GM12878 (cell line): ENCODE results near the gene FAM229B. TPM values are rescaled to one million over a fixed set of nuclear protein-coding genes. Genes with fewer than 3 reads are reported as not detected.

Experiments used
- ATAC-seq: fragments of 200-7000 bp; cut with Tn5 transposase; 3 replicates; pipeline ENCODE4 v1.9.1; 2020; ENCODE audit warnings: mild to moderate bottlenecking, moderate library complexity
- BruUV-seq: library from RNA; stranded (reverse); fragments of 400-500 nt; replicated peaks from 2 replicates; lab custom pipeline; 2021; lab: Mats Ljungman, UMichigan
- CTCF ChIA-PET: fragments of 300-600 bp; sonication (Branson Sonifier 250); formaldehyde crosslinking; extraction: SDS; loops from one replicate; lab custom pipeline; 2021; ENCODE audit warnings: inconsistent platforms; lab: Yijun Ruan, JAX
- POLR2A ChIA-PET: fragments of 350-600 bp; formaldehyde crosslinking; extraction: SDS; loops from one replicate; lab custom pipeline; 2021; ENCODE audit warnings: inconsistent platforms; lab: Charles Lee
- RAD21 ChIA-PET: fragments of 300-600 bp; sonication (Branson Sonifier 250); formaldehyde crosslinking; loops from one replicate; lab custom pipeline; 2023; ENCODE audit warnings: antibody characterized with exemption; ENCODE audit not compliant: unreplicated experiment; lab: Charles Lee
- SMC1A ChIA-PET: fragments of 300-600 bp; sonication (Branson Sonifier 250); formaldehyde crosslinking; loops from one replicate; lab custom pipeline; 2023; ENCODE audit not compliant: unreplicated experiment, uncharacterized antibody; lab: Charles Lee
- DNase-seq: peaks from one replicate; pipeline ENCODE4 v3.0.0-alpha.2; 2011; ENCODE audit warnings: low read depth, low spot score
- FAIRE-seq: peaks from 3 replicates; lab custom pipeline; 2011; peaks lifted over from hg19 to GRCh38; lab: Jason Lieb, UNC
- H2AFZ ChIP-seq: 2 replicates; pipeline ENCODE4 v1.6.0; 2011; ENCODE audit warnings: low read depth, low read length, control low read depth; ENCODE audit not compliant: control insufficient read depth
- H3K27ac ChIP-seq: 2 replicates; pipeline ENCODE4 v1.5.1; 2011; ENCODE audit warnings: control low read depth; ENCODE audit not compliant: control insufficient read depth, insufficient read depth
- H3K27me3 ChIP-seq, 2 experiments: replicated peaks in 1 of 2; 2 replicates each; pipeline versions ENCODE4 v1.6.0 to v1.6.1; 2011; ENCODE audit warnings: low read length in 1 of 2; ENCODE audit not compliant: control insufficient read depth in 2 of 2, insufficient read depth in 2 of 2
- H3K36me3 ChIP-seq, 2 experiments: 2 replicates each; pipeline ENCODE4 v1.5.1; 2011; ENCODE audit warnings: low read length in 1 of 2; ENCODE audit not compliant: control insufficient read depth in 2 of 2, insufficient read depth in 2 of 2
- H3K4me1 ChIP-seq: 2 replicates; pipeline ENCODE4 v1.6.1; 2011; ENCODE audit warnings: mild to moderate bottlenecking, low read length, moderate library complexity, mixed read lengths; ENCODE audit not compliant: control insufficient read depth, insufficient read depth
- H3K4me2 ChIP-seq: 2 replicates; pipeline ENCODE4 v1.6.0; 2011; ENCODE audit warnings: control low read depth; ENCODE audit not compliant: control insufficient read depth, insufficient read depth
- H3K4me3 ChIP-seq: fragments of 200-600 bp; sonication (generic); 2 replicates; pipeline ENCODE4 v1.5.1; 2016
- H3K79me2 ChIP-seq: 2 replicates; pipeline ENCODE4 v1.6.0; 2011; ENCODE audit warnings: low read length; ENCODE audit not compliant: control insufficient read depth, insufficient read depth
- H3K9ac ChIP-seq: 2 replicates; pipeline ENCODE4 v1.8.0; 2011; ENCODE audit warnings: low read length, control low read depth, mixed read lengths; ENCODE audit not compliant: control insufficient read depth, insufficient read depth
- H3K9me3 ChIP-seq: replicated peaks from 3 replicates; pipeline ENCODE4 v1.5.1; 2011; ENCODE audit warnings: mild to moderate bottlenecking, low read length; ENCODE audit not compliant: control insufficient read depth, insufficient read depth
- H4K20me1 ChIP-seq: 2 replicates; pipeline ENCODE4 v1.6.0; 2011; ENCODE audit not compliant: control insufficient read depth, insufficient read depth
- BMI1 ChIP-seq: fragments of 450-650 bp; IDR thresholded peaks from 2 replicates; pipeline ENCODE4 v1.6.1; 2016; ENCODE audit warnings: mild to moderate bottlenecking, moderate library complexity, borderline replicate concordance
- ETV6 ChIP-seq, 2 experiments: fragments of 450-650 bp in 1 of 2; IDR thresholded peaks in 1 of 2; conservative IDR thresholded peaks in 1 of 2; 2 replicates each; pipeline ENCODE4 v1.6.1; 2014; ENCODE audit warnings: antibody characterized with exemption in 1 of 2, borderline replicate concordance in 1 of 2, low read depth in 1 of 2, mild to moderate bottlenecking in 1 of 2, moderate library complexity in 1 of 2
- GATAD2B ChIP-seq: fragments of 450-650 bp; conservative IDR thresholded peaks from 2 replicates; pipeline ENCODE4 v1.6.1; 2017; ENCODE audit warnings: low read depth, mild to moderate bottlenecking, moderate library complexity
- JUND ChIP-seq: IDR thresholded peaks from 2 replicates; pipeline ENCODE4 v1.6.1; 2012; ENCODE audit warnings: low read depth, mild to moderate bottlenecking, low read length, improper control_type of control experiment, moderate library complexity
- MEF2B ChIP-seq: fragments of 450-650 bp; IDR thresholded peaks from 2 replicates; pipeline ENCODE4 v1.6.1; 2018; ENCODE audit warnings: mild to moderate bottlenecking, moderate library complexity; ENCODE audit not compliant: partially characterized antibody, poor library complexity, severe bottlenecking
- PAX5 ChIP-seq: IDR thresholded peaks from 2 replicates; pipeline ENCODE4 v1.6.1; 2011; ENCODE audit warnings: low read depth, low read length, borderline replicate concordance
- SIX5 ChIP-seq: IDR thresholded peaks from 2 replicates; pipeline ENCODE4 v1.6.1; 2011; ENCODE audit warnings: mild to moderate bottlenecking, low read depth, low read length, moderate library complexity; ENCODE audit not compliant: severe bottlenecking
- STAT3 ChIP-seq: IDR thresholded peaks from 2 replicates; pipeline ENCODE4 v1.6.1; 2011; ENCODE audit warnings: low read depth, low read length, improper control_type of control experiment
- ZNF622 ChIP-seq: fragments of 450-650 bp; IDR thresholded peaks from 2 replicates; pipeline ENCODE4 v1.6.1; 2017; ENCODE audit warnings: mild to moderate bottlenecking, inconsistent platforms
- WGBS: methylation state at CpG from one replicate; pipeline ENCODE4 v1.1.6; 2016; ENCODE audit warnings: low lambda C conversion rate; ENCODE audit not compliant: insufficient replicate concordance, insufficient coverage; ENCODE audit errors: missing lambda C conversion rate; 5-methylcytosine and 5-hydroxymethylcytosine counted together
- in situ Hi-C: fragments of 300-500 bp; cut with MboI; formaldehyde crosslinking; loops from 9 replicates; pipeline ENCODE4 v1.14.3; 2018; ENCODE audit warnings: mixed read lengths
- intact Hi-C: fragments of 100-400 bp; cut with micrococcal nuclease; formaldehyde crosslinking; loops from one replicate; pipeline ENCODE4 v1.14.2; 2022; ENCODE audit not compliant: unreplicated experiment
- polyA plus RNA-seq, 11 experiments: library from polyadenylated mRNA; depleted of rRNA in 4 of 11; unstranded in 6 of 11; stranded (reverse) in 5 of 11; fragments of >200 nt; fragmentation: Nextera tagmentation in 4 of 11; fragmentation: Illumina TruSeq in 1 of 11; extraction: Ambion mirVana in 4 of 11; extraction: Trizol in 1 of 11; gene quantifications; 1 replicate in 1 of 11; 2 replicates in 10 of 11; pipeline versions ENCODE4 v1.2.1 to v1.2.3, GENCODE V29; 2011 to 2016; ENCODE audit warnings: inconsistent platforms in 2 of 11, missing spikeins in 2 of 11, low read depth in 1 of 11
- total RNA-seq, 4 experiments: library from RNA; depleted of rRNA in 3 of 4; stranded (reverse); fragments of >200 nt in 3 of 4; fragmentation: Illumina TruSeq in 1 of 4; extraction: Trizol in 1 of 4; gene quantifications; 2 replicates each; pipeline versions ENCODE4 v1.2.1 to v1.2.3, GENCODE V29; 2013 to 2021
- TF ChIP-seq, protein P1 (sequence below): fragments of 450-650 bp; IDR thresholded peaks from 2 replicates; pipeline ENCODE4 v1.6.1; 2017; ENCODE audit warnings: borderline replicate concordance
- TF ChIP-seq, protein P2 (sequence below), 3 experiments: IDR thresholded peaks in 2 of 3; conservative IDR thresholded peaks in 1 of 3; 2 replicates each; pipeline ENCODE4 v1.5.1; 2011; ENCODE audit warnings: low read depth in 3 of 3, low read length in 3 of 3, mild to moderate bottlenecking in 3 of 3, control low read depth in 2 of 3, moderate library complexity in 2 of 3, inconsistent platforms in 1 of 3, mixed read lengths in 1 of 3; ENCODE audit not compliant: control insufficient read depth in 2 of 3, insufficient read depth in 1 of 3; ENCODE audit errors: extremely low read depth in 1 of 3
- TF ChIP-seq, protein P3 (sequence below): IDR thresholded peaks from 2 replicates; pipeline ENCODE4 v1.6.1; 2012; ENCODE audit warnings: low read depth, low read length, improper control_type of control experiment
- TF ChIP-seq, protein P4 (sequence below): fragments of 450-650 bp; IDR thresholded peaks from 2 replicates; pipeline ENCODE4 v1.6.1; 2018; ENCODE audit warnings: mild to moderate bottlenecking, low read depth, moderate library complexity; ENCODE audit not compliant: partially characterized antibody

The FAM229B gene
- total and polyA plus RNA-seq, 10 of the 15 experiments (the other 5 are each of a cell fraction or from before 2014, with no cell fraction given) = 0.82 to 5.7 (median 3.1) TPM

DNA sequence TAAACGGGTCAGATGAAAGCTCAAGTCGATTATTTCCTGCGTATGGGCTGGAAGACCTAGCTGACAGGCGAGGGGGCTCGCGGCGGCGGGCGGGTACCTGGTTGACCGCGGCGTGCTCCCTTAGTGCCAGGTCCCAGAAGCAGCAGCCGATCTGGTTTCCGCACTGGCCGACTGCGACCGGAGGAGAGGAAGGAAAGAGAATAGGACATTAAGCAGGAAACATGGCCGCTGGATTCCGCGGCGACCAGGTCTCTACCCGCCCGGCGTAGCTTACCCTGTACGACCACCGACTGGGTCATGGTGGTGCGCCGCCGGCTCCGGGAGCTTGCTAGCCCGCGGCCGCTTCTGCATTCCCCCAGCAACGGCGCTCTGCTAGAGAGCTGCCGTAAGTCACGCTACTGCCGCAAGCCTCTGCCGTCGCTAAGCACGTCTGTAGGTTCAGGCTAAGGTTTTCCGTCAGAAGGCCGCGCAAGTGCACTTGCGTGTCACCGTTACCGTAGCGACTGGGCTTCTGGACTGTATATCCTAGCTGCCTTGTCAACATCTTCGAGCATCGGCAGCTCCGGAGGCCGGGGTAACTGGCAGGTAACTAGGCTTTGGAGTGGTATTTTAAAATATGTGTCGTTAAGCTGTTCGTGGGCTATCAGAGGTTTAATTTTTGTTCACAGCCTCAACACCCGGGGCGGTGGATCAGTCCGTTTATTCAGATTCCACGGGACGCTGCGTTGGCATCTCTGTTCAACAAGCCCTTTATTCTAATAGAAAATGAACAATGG, at the start of gene FAM229B, which contains the start of gene TUBE1 (continued):
- TF ChIP-seq, protein P1, sequence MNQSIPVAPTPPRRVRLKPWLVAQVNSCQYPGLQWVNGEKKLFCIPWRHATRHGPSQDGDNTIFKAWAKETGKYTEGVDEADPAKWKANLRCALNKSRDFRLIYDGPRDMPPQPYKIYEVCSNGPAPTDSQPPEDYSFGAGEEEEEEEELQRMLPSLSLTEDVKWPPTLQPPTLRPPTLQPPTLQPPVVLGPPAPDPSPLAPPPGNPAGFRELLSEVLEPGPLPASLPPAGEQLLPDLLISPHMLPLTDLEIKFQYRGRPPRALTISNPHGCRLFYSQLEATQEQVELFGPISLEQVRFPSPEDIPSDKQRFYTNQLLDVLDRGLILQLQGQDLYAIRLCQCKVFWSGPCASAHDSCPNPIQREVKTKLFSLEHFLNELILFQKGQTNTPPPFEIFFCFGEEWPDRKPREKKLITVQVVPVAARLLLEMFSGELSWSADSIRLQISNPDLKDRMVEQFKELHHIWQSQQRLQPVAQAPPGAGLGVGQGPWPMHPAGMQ = no peak
- no peak for TF ChIP-seq MEF2B

DNA sequence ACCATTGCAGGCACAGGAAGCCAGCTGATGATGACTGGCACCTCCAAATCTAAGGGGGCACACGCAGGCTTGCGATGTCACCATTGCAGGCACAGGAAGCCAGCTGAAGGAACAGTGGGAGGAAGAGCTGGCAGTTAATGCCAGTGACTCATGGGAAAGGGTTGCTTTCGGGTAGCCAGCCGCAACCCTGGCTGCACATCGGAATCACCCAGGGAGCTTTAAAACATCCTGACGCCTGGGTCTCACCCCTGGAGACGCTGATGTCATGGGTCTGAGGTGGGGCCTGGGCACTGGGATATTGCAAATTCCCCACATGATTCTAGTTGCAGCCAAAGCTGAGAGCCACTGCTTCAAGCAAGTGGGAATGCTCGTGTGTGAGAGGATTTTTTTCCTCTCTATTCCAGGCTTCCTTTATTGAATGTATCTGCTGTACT, 49.6 kb upstream of the FAM229B start:
- no peaks in the 10 kb centered on the region for H3K79me2 ChIP-seq
- H4K20me1 ChIP-seq = no peaks in the 10 kb centered on the region
- CTCF ChIA-PET = interaction anchor here (2.2 to 9.4 kb wide), 2 partner anchors 9 to 328 kb away, joined by 7 to 96 read pairs; no protein-coding TSS in a partner anchor
- WGBS = 61% methylated on average over 8 of the region's 8 CpGs
- SMC1A ChIA-PET = interaction anchor here (0.5 to 6.6 kb wide), 3 partner anchors 18 to 689 kb away, joined by 3 to 53 read pairs (median 3); no protein-coding TSS in a partner anchor
- no peaks in the 10 kb centered on the region for H3K36me3 ChIP-seq
- H3K9me3 ChIP-seq = no peaks in the 10 kb centered on the region
- intact Hi-C loops = no loop called here
- no peaks in the 10 kb centered on the region for H3K4me1 ChIP-seq
- no peaks in the 10 kb centered on the region for H3K27me3 ChIP-seq
- POLR2A ChIA-PET = no interaction called here
- H3K9ac ChIP-seq = no peak overlapping the region
- H3K27ac ChIP-seq = no peak overlapping the region
- in situ Hi-C loops = no loop called here
- no peak overlapping the region for H3K4me3 ChIP-seq
- H2AFZ ChIP-seq = no peak overlapping the region
- no peak overlapping the region for H3K4me2 ChIP-seq
- FAIRE-seq (no peak), ATAC-seq (no peak), DNase-seq (no peak)
- RAD21 ChIA-PET = no interaction called here
- no TSS peak for BruUV-seq
- no peak for TF ChIP-seq BMI1
- no peak for TF ChIP-seq GATAD2B
- no peak for TF ChIP-seq ETV6 (conservative IDR thresholded peaks at IDR 0.05 in 1 of 2, IDR thresholded peaks at IDR 0.05 in 1 of 2; ENCODE audit: borderline replicate concordance in 1 of 2, low read depth in 1 of 2)
- TF ChIP-seq, protein P2, sequence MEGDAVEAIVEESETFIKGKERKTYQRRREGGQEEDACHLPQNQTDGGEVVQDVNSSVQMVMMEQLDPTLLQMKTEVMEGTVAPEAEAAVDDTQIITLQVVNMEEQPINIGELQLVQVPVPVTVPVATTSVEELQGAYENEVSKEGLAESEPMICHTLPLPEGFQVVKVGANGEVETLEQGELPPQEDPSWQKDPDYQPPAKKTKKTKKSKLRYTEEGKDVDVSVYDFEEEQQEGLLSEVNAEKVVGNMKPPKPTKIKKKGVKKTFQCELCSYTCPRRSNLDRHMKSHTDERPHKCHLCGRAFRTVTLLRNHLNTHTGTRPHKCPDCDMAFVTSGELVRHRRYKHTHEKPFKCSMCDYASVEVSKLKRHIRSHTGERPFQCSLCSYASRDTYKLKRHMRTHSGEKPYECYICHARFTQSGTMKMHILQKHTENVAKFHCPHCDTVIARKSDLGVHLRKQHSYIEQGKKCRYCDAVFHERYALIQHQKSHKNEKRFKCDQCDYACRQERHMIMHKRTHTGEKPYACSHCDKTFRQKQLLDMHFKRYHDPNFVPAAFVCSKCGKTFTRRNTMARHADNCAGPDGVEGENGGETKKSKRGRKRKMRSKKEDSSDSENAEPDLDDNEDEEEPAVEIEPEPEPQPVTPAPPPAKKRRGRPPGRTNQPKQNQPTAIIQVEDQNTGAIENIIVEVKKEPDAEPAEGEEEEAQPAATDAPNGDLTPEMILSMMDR (IDR thresholded peaks at IDR 0.05 in 2 of 3, conservative IDR thresholded peaks at IDR 0.05 in 1 of 3; ENCODE audit: control insufficient read depth in 2 of 3, extremely low read depth in 1 of 3, insufficient read depth in 1 of 3, low read depth in 3 of 3, low read length in 3 of 3) = no peak
- TF ChIP-seq, protein P3, sequence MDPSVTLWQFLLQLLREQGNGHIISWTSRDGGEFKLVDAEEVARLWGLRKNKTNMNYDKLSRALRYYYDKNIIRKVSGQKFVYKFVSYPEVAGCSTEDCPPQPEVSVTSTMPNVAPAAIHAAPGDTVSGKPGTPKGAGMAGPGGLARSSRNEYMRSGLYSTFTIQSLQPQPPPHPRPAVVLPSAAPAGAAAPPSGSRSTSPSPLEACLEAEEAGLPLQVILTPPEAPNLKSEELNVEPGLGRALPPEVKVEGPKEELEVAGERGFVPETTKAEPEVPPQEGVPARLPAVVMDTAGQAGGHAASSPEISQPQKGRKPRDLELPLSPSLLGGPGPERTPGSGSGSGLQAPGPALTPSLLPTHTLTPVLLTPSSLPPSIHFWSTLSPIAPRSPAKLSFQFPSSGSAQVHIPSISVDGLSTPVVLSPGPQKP = no peak
- no peak for TF ChIP-seq PAX5
- TF ChIP-seq ZNF622 = no peak
- TF ChIP-seq SIX5 = no peak
- TF ChIP-seq STAT3 = no peak
- TF ChIP-seq, protein P4, sequence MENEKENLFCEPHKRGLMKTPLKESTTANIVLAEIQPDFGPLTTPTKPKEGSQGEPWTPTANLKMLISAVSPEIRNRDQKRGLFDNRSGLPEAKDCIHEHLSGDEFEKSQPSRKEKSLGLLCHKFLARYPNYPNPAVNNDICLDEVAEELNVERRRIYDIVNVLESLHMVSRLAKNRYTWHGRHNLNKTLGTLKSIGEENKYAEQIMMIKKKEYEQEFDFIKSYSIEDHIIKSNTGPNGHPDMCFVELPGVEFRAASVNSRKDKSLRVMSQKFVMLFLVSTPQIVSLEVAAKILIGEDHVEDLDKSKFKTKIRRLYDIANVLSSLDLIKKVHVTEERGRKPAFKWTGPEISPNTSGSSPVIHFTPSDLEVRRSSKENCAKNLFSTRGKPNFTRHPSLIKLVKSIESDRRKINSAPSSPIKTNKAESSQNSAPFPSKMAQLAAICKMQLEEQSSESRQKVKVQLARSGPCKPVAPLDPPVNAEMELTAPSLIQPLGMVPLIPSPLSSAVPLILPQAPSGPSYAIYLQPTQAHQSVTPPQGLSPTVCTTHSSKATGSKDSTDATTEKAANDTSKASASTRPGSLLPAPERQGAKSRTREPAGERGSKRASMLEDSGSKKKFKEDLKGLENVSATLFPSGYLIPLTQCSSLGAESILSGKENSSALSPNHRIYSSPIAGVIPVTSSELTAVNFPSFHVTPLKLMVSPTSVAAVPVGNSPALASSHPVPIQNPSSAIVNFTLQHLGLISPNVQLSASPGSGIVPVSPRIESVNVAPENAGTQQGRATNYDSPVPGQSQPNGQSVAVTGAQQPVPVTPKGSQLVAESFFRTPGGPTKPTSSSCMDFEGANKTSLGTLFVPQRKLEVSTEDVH = no peak
- no peak for TF ChIP-seq JUND
